ENCODE data around the gene ABCA9.
"Not testable (repeated sequence)": the region's sequence is repeated elsewhere in the genome, so short reads cannot be mapped to it uniquely, and the experiment has no call there.

Gene ABCA9

GRCh38 chr17:68954146-68954896 is 106.4 kb downstream of the ABCA9 start:
- no peak for DNase-seq

- no peak for DNase-seq
Measured at GRCh38 chr17:68953340-68953997, 107.3 kb downstream of the ABCA9 start.

- no peak for DNase-seq
Measured at GRCh38 chr17:68950725-68951124, 110.0 kb downstream of the ABCA9 start.

GRCh38 chr17:68947868-68948267 is 112.9 kb downstream of the ABCA9 start:
- not testable (repeated sequence) for DNase-seq

GRCh38 chr17:68944435-68945035 is 116.2 kb downstream of the ABCA9 start:
- DNase-seq: no peak

- DNase-seq: not testable (repeated sequence)
Measured at GRCh38 chr17:68943812-68944182, 116.9 kb downstream of the ABCA9 start.

- no peak for DNase-seq
Measured at GRCh38 chr17:68943123-68943811, 117.5 kb downstream of the ABCA9 start.

GRCh38 chr17:68942389-68942788 is 118.3 kb downstream of the ABCA9 start:
- no peak for DNase-seq

GRCh38 chr17:68941761-68942160 is 119.0 kb downstream of the ABCA9 start:
- DNase-seq: no peak

GRCh38 chr17:68939195-68939594 is 121.5 kb downstream of the ABCA9 start:
- DNase-seq: no peak

- DNase-seq: no peak
Measured at GRCh38 chr17:68937890-68938514, 122.7 kb downstream of the ABCA9 start.

- DNase-seq: no peak
Measured at GRCh38 chr17:68927516-68927915, 133.2 kb downstream of the ABCA9 start.

GRCh38 chr17:68924793-68925720 is 135.7 kb downstream of the ABCA9 start:
- DNase-seq: no peak

Data from effector CD8-positive, alpha-beta T cell (primary cell).